NCI-H524 treated with DMSO at 0.1 percent for 48 hours (cell line): ENCODE results near the gene AKAP8L.
"Not testable (repeated sequence)": the region's sequence is repeated elsewhere in the genome, so short reads cannot be mapped to it uniquely, and the experiment has no call there.

ENCODE experiments used
- DNase-seq: peaks from one replicate; lab custom pipeline; 2025; lab: John Stamatoyannopoulos, UW

Gene AKAP8L

GRCh38 chr19:15379083-15379998, 39.4 kb downstream of the AKAP8L start, which contains the start of gene AKAP8:
TSS of gene AKAP8 (minus strand) at chr19:15379787. CDS start at chr19:15379731, 56 bp downstream.
- peak; percentile 92 for DNase-seq

- no peak for DNase-seq
Measured at GRCh38 chr19:15378534-15379082, 40.2 kb downstream of the AKAP8L start.

- DNase-seq: no peak
Measured at GRCh38 chr19:15374796-15375440, 43.9 kb downstream of the AKAP8L start.

GRCh38 chr19:15374105-15374651, 44.6 kb downstream of the AKAP8L start:
- no peak for DNase-seq

- no peak for DNase-seq
Measured at GRCh38 chr19:15373644-15374043, 45.1 kb downstream of the AKAP8L start.

GRCh38 chr19:15372891-15373301, 45.9 kb downstream of the AKAP8L start:
- DNase-seq: no peak

- DNase-seq: no peak
Measured at GRCh38 chr19:15372470-15372869, 46.3 kb downstream of the AKAP8L start.

GRCh38 chr19:15371786-15372380, 46.9 kb downstream of the AKAP8L start:
- DNase-seq: no peak

GRCh38 chr19:15371119-15371518, 47.7 kb downstream of the AKAP8L start:
- DNase-seq: no peak

- DNase-seq: no peak
Measured at GRCh38 chr19:15369594-15369891, 49.2 kb downstream of the AKAP8L start.

GRCh38 chr19:15368798-15369593, 49.8 kb downstream of the AKAP8L start:
- no peak for DNase-seq

- DNase-seq: no peak
Measured at GRCh38 chr19:15368051-15368632, 50.6 kb downstream of the AKAP8L start.

- DNase-seq: no peak
Measured at GRCh38 chr19:15367439-15367838, 51.3 kb downstream of the AKAP8L start.

GRCh38 chr19:15365264-15365663, 53.5 kb downstream of the AKAP8L start:
- no peak for DNase-seq

GRCh38 chr19:15363791-15364190, 55.0 kb downstream of the AKAP8L start:
- not testable (repeated sequence) for DNase-seq

GRCh38 chr19:15363048-15363447, 55.7 kb downstream of the AKAP8L start:
- DNase-seq: not testable (repeated sequence)

GRCh38 chr19:15360015-15360414, 58.8 kb downstream of the AKAP8L start:
- DNase-seq: not testable (repeated sequence)

- DNase-seq: no peak
Measured at GRCh38 chr19:15358918-15359317, 59.9 kb downstream of the AKAP8L start.

- no peak for DNase-seq
Measured at GRCh38 chr19:15357906-15358305, 60.9 kb downstream of the AKAP8L start.

- DNase-seq: no peak
Measured at GRCh38 chr19:15354566-15355296, 64.1 kb downstream of the AKAP8L start.
